MM.1S (cell line): ENCODE results near the gene ADD3.

Experiments used
- DNase-seq: peaks from one replicate; pipeline ENCODE4 v3.0.0-alpha.2; 2015
- H2AFZ ChIP-seq: fragments of 300-600 bp; sonication (generic); 2 replicates; pipeline ENCODE4 v1.6.0; 2016; ENCODE audit warnings: antibody characterized with exemption, low read length
- H3F3A ChIP-seq: fragments of 300-600 bp; sonication (generic); 2 replicates; pipeline ENCODE4 v1.6.1; 2016; ENCODE audit warnings: mild to moderate bottlenecking, antibody characterized with exemption, low read length, moderate library complexity, mixed read lengths; ENCODE audit not compliant: insufficient read depth
- H3K27ac ChIP-seq: fragments of 300-600 bp; sonication (generic); 2 replicates; pipeline ENCODE4 v1.5.1; 2016; ENCODE audit warnings: mild to moderate bottlenecking, low read length
- H3K27me3 ChIP-seq: fragments of 300-600 bp; sonication (generic); replicated peaks from 2 replicates; pipeline ENCODE4 v1.6.0; 2016; ENCODE audit warnings: low read length; ENCODE audit not compliant: insufficient read depth
- H3K36me3 ChIP-seq: fragments of 300-600 bp; sonication (generic); replicated peaks from 2 replicates; pipeline ENCODE4 v1.6.1; 2016; ENCODE audit warnings: mild to moderate bottlenecking, low read length, mixed read lengths; ENCODE audit not compliant: insufficient read depth
- H3K4me1 ChIP-seq: fragments of 300-600 bp; sonication (generic); 2 replicates; pipeline ENCODE4 v1.6.1; 2016; ENCODE audit warnings: low read length, mixed read lengths
- H3K4me2 ChIP-seq: fragments of 300-600 bp; sonication (generic); 2 replicates; pipeline ENCODE4 v1.6.0; 2016; ENCODE audit warnings: low read depth, low read length
- H3K4me3 ChIP-seq: fragments of 300-600 bp; sonication (generic); 2 replicates; pipeline ENCODE4 v1.5.1; 2016; ENCODE audit warnings: low read length, mixed read lengths
- H3K79me2 ChIP-seq: fragments of 300-600 bp; sonication (generic); 2 replicates; pipeline ENCODE4 v1.6.1; 2016; ENCODE audit warnings: mixed run types, low read length, mixed read lengths
- H3K9ac ChIP-seq: fragments of 300-600 bp; sonication (generic); 2 replicates; pipeline ENCODE4 v1.6.1; 2016; ENCODE audit warnings: low read length, mixed read lengths
- H3K9me2 ChIP-seq: fragments of 300-600 bp; sonication (generic); replicated peaks from 2 replicates; pipeline ENCODE4 v1.6.1; 2016; ENCODE audit warnings: mild to moderate bottlenecking, low read length, mixed read lengths; ENCODE audit not compliant: insufficient read depth
- H3K9me3 ChIP-seq: fragments of 300-600 bp; sonication (generic); replicated peaks from 2 replicates; pipeline ENCODE4 v1.6.1; 2016; ENCODE audit warnings: mild to moderate bottlenecking, low read length, mixed read lengths; ENCODE audit not compliant: insufficient read depth
- H4K20me1 ChIP-seq: fragments of 300-600 bp; sonication (generic); 2 replicates; pipeline ENCODE4 v1.6.1; 2016; ENCODE audit warnings: mild to moderate bottlenecking, low read length, moderate library complexity, mixed read lengths; ENCODE audit not compliant: insufficient read depth
- CTCF ChIP-seq: fragments of 300-600 bp; sonication (generic); IDR thresholded peaks from 2 replicates; pipeline ENCODE4 v1.5.1; 2016; ENCODE audit warnings: antibody characterized with exemption, low read length, mixed read lengths
- EZH2 ChIP-seq: fragments of 300-600 bp; sonication (generic); optimal IDR thresholded peaks from 2 replicates; pipeline ENCODE3; 2017; ENCODE audit warnings: low read depth, mild to moderate bottlenecking, antibody characterized with exemption, low read length, mixed read lengths
- EZH2phosphoT487 ChIP-seq: fragments of 300-600 bp; sonication (generic); IDR thresholded peaks from 2 replicates; pipeline ENCODE4 v1.6.1; 2018; ENCODE audit warnings: antibody characterized with exemption, low read length

ADD3 gene

GRCh38 chr10:110174201-110174600 lies 166.4 kb downstream of the ADD3 start:
- Histone ChIP-seq H3F3A (no peaks in the 10 kb centered on the region), H3K4me1 (no peaks in the 10 kb centered on the region), H3K4me2 (no peak overlapping the region), H3K4me3 (no peak overlapping the region), H3K79me2 (no peaks in the 10 kb centered on the region), H3K9ac (no peak overlapping the region), H4K20me1 (no peaks in the 10 kb centered on the region), H3K9me2 (no peaks in the 10 kb centered on the region), H2AFZ (no peak overlapping the region), H3K27ac (no peak overlapping the region), H3K36me3 (no peaks in the 10 kb centered on the region), H3K27me3 (no peaks in the 10 kb centered on the region), H3K9me3 (no peaks in the 10 kb centered on the region)
- no peak for DNase-seq
- TF ChIP-seq EZH2 (no peak), CTCF (no peak), EZH2phosphoT487 (no peak)

GRCh38 chr10:110174816-110175215 lies 167.0 kb downstream of the ADD3 start:
- H4K20me1 ChIP-seq, result no peaks in the 10 kb centered on the region
- no peak overlapping the region for H3K27ac ChIP-seq
- no peak for DNase-seq
- H3K9me2 ChIP-seq, result no peaks in the 10 kb centered on the region
- H3K79me2 ChIP-seq, result no peaks in the 10 kb centered on the region
- no peaks in the 10 kb centered on the region for H3K9me3 ChIP-seq
- H3K36me3 ChIP-seq, result no peaks in the 10 kb centered on the region
- no peak overlapping the region for H3K9ac ChIP-seq
- H3K27me3 ChIP-seq, result no peaks in the 10 kb centered on the region
- H3K4me2 ChIP-seq, result no peak overlapping the region
- no peak overlapping the region for H2AFZ ChIP-seq
- H3F3A ChIP-seq, result no peaks in the 10 kb centered on the region
- H3K4me1 ChIP-seq, result no peaks in the 10 kb centered on the region
- TF ChIP-seq CTCF, result no peak
- no peak for TF ChIP-seq EZH2
- TF ChIP-seq EZH2phosphoT487, result no peak
- H3K4me3 ChIP-seq, result no peak overlapping the region

- no peaks in the 10 kb centered on the region for H3K79me2 ChIP-seq
- no peak for TF ChIP-seq EZH2
- TF ChIP-seq CTCF, result no peak
- no peak for TF ChIP-seq EZH2phosphoT487
- no peaks in the 10 kb centered on the region for H4K20me1 ChIP-seq
- no peak overlapping the region for H3K27ac ChIP-seq
- H3K4me3 ChIP-seq, result no peak overlapping the region
- no peaks in the 10 kb centered on the region for H3F3A ChIP-seq
- H3K4me2 ChIP-seq, result no peak overlapping the region
- no peaks in the 10 kb centered on the region for H3K36me3 ChIP-seq
- no peak overlapping the region for H3K9ac ChIP-seq
- H3K27me3 ChIP-seq, result no peaks in the 10 kb centered on the region
- no peak overlapping the region for H2AFZ ChIP-seq
- no peaks in the 10 kb centered on the region for H3K9me2 ChIP-seq
- no peaks in the 10 kb centered on the region for H3K9me3 ChIP-seq
- no peaks in the 10 kb centered on the region for H3K4me1 ChIP-seq
- no peak for DNase-seq
These were observed 167.6 kb downstream of the ADD3 start for GRCh38 chr10:110175406-110175805.
